Calu3 (cell line): Measurements from ENCODE around the gene TP53BP2. TPM values are rescaled to one million over a fixed set of nuclear protein-coding genes. Genes with fewer than 3 reads are reported as not detected.
A peak's percentile ranks its signal among the peaks of the same experiment; 100 is the strongest.

ENCODE experiments used
- BruUV-seq: library from RNA; stranded (reverse); fragments of 400-500 nt; replicated peaks from 2 replicates; lab custom pipeline; 2021; lab: Mats Ljungman, UMichigan
- CTCF ChIA-PET: fragments of 300-600 bp; sonication (Branson Sonifier 250); formaldehyde crosslinking; loops from one replicate; lab custom pipeline; 2022; ENCODE audit warnings: antibody characterized with exemption; lab: Charles Lee
- DNase-seq: peaks from one replicate; pipeline ENCODE4 v3.0.0; 2022
- H3K27ac Mint-ChIP-seq: one replicate; pipeline ENCODE4 v1.8.0; 2022; ENCODE audit warnings: mixed read lengths; ENCODE audit not compliant: unreplicated experiment
- H3K27me3 Mint-ChIP-seq: one replicate; pipeline ENCODE4 v1.8.0; 2022; ENCODE audit warnings: mixed read lengths; ENCODE audit not compliant: unreplicated experiment
- H3K36me3 Mint-ChIP-seq: one replicate; pipeline ENCODE4 v1.8.0; 2022; ENCODE audit warnings: mild to moderate bottlenecking, moderate library complexity, mixed read lengths; ENCODE audit not compliant: insufficient read depth, unreplicated experiment
- H3K4me1 Mint-ChIP-seq: one replicate; pipeline ENCODE4 v1.8.0; 2022; ENCODE audit warnings: mild to moderate bottlenecking, low read depth, mixed read lengths; ENCODE audit not compliant: unreplicated experiment
- H3K4me3 Mint-ChIP-seq: one replicate; pipeline ENCODE4 v1.8.0; 2022; ENCODE audit warnings: mild to moderate bottlenecking, low read depth, moderate library complexity, mixed read lengths; ENCODE audit not compliant: unreplicated experiment
- H3K9me3 Mint-ChIP-seq: one replicate; pipeline ENCODE4 v1.8.0; 2022; ENCODE audit warnings: low read depth, mixed read lengths; ENCODE audit not compliant: unreplicated experiment
- CTCF ChIP-seq: fragments of 200-600 bp; IDR thresholded peaks from one replicate; pipeline ENCODE4 v1.8.0; 2022; ENCODE audit warnings: antibody characterized with exemption; ENCODE audit not compliant: unreplicated experiment
- intact Hi-C: fragments of 100-400 bp; cut with micrococcal nuclease; formaldehyde crosslinking; loops from one replicate; pipeline ENCODE4 v1.10.0; 2022; ENCODE audit not compliant: unreplicated experiment
- total RNA-seq: library from RNA; stranded (reverse); gene quantifications from 2 replicates; pipeline ENCODE4 v1.2.3, GENCODE V29; 2022

The TP53BP2 gene
- total RNA-seq, 1 experiment from 2014 or later, result 66.4 TPM

GRCh38 chr1:223755992-223756775 is 89.6 kb downstream of the TP53BP2 start:
- Mint-ChIP-seq H3K4me1 (no peaks in the 10 kb centered on the region), H3K4me3 (no peak overlapping the region), H3K9me3 (no peaks in the 10 kb centered on the region), H3K36me3 (peaks cover 84% of the 10 kb centered on the region), H3K27ac (peak overlapping the region; percentile 7), H3K27me3 (no peaks in the 10 kb centered on the region)
- CTCF ChIA-PET, result no interaction called here
- intact Hi-C loops, result no loop called here
- no peak for TF ChIP-seq CTCF
- no peak for DNase-seq
- BruUV-seq, result no TSS peak

GRCh38 chr1:223755432-223755792 is 90.3 kb downstream of the TP53BP2 start:
- DNase-seq, result no peak
- Mint-ChIP-seq H3K36me3 (peaks cover 84% of the 10 kb centered on the region), H3K9me3 (no peaks in the 10 kb centered on the region), H3K4me3 (no peak overlapping the region), H3K27me3 (no peaks in the 10 kb centered on the region), H3K4me1 (no peaks in the 10 kb centered on the region), H3K27ac (peak overlapping the region; percentile 79)
- no TSS peak for BruUV-seq
- CTCF ChIA-PET, result no interaction called here
- intact Hi-C loops, result no loop called here
- TF ChIP-seq CTCF, result no peak

DNA sequence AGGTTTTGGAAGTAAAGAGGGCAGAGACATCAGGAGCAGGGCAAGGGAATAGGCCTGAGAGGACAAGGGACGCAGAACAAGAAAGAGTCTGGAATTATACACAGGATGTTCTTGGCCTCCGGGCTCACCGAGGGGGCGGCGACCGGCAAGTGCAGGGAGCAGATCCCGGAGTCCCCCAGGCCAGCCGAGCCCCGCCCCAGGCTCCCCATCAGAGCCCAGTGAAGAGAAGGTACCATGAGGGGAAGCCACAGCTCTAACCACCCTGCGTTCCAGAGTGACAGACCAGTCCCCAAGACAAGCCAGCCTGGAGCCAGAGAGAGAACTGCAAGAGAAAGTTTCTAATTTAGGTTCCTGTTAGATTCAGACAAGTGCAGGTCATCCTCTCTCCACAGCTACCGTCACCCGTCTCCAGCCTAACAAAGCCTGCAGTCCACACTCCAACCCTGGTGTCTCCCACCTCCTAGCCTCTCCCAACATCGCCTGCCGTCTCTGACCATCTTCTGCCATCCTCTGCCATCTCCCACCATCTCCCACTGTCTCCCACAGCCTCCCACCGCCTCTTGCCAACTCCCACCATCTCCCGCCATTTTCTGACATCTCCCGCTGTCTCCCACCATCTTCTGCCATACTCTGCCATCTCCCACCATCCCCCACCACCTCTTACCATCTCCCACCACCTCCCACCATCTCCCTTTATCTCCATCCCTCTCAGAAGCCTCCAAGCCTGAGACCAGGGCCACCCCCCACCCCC is 90.9 kb downstream of the TP53BP2 start:
- no peak overlapping the region for H3K4me3 Mint-ChIP-seq
- H3K36me3 Mint-ChIP-seq, result peaks cover 84% of the 10 kb centered on the region
- CTCF ChIA-PET, result no interaction called here
- no peak for TF ChIP-seq CTCF
- no peaks in the 10 kb centered on the region for H3K9me3 Mint-ChIP-seq
- H3K27ac Mint-ChIP-seq, result peak overlapping the region; percentile 79
- no peaks in the 10 kb centered on the region for H3K4me1 Mint-ChIP-seq
- no TSS peak for BruUV-seq
- H3K27me3 Mint-ChIP-seq, result no peaks in the 10 kb centered on the region
- intact Hi-C loops, result no loop called here
- no peak for DNase-seq

DNA sequence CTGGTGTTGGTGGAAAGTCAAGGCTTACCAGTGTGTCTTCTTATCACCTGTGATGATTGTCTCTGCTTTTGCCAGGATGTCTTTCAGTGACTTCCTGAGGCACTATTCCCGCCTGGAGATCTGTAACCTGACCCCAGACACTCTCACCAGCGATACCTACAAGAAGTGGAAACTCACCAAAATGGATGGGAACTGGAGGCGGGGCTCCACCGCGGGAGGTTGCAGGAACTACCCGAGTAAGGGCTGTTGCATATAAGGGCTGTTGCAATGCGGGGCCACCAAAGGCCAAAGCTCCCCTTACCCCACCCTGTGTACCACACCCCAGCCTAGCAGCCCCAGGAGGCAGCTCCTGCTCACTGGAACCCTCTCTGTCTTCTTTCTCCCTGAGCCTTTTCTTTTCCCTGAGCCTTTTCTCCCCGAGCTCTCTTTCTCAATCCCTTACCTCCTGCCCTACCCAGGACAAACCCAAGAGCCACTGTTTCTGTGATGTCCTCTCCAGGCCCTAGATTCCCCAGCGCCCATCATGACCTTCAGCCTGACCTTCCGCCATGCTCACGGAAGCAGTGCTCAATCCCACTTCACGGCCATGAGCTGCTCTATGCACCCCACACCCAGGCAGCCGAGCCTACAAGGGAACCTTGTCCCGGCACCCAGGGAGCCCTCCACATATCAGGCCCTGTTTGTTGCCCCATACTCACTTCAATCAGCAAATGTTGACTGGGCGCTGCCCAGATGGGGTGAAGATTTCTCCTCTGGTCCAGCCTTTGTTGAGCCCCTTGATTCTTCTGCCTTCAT is 92.8 kb downstream of the TP53BP2 start:
- H3K36me3 Mint-ChIP-seq, result peaks cover 78% of the 10 kb centered on the region
- H3K27me3 Mint-ChIP-seq, result no peaks in the 10 kb centered on the region
- intact Hi-C loops, result no loop called here
- TF ChIP-seq CTCF, result no peak
- peak overlapping the region; percentile 45 for H3K27ac Mint-ChIP-seq
- no TSS peak for BruUV-seq
- no peak for DNase-seq
- no peaks in the 10 kb centered on the region for H3K4me1 Mint-ChIP-seq
- no peaks in the 10 kb centered on the region for H3K9me3 Mint-ChIP-seq
- no peak overlapping the region for H3K4me3 Mint-ChIP-seq
- CTCF ChIA-PET, result interaction anchor here (0.6 kb wide), 1 partner anchor 14 kb away, joined by 5 read pairs; no protein-coding TSS in a partner anchor
